GM12878 (cell line): ENCODE results near the gene TMCC2. TPM values are rescaled to one million over a fixed set of nuclear protein-coding genes. Genes with fewer than 3 reads are reported as not detected.

Source experiments
- ATAC-seq: fragments of 200-7000 bp; cut with Tn5 transposase; 3 replicates; pipeline ENCODE4 v1.9.1; 2020; ENCODE audit warnings: mild to moderate bottlenecking, moderate library complexity
- BruUV-seq: library from RNA; stranded (reverse); fragments of 400-500 nt; replicated peaks from 2 replicates; lab custom pipeline; 2021; lab: Mats Ljungman, UMichigan
- CTCF ChIA-PET: fragments of 300-600 bp; sonication (Branson Sonifier 250); formaldehyde crosslinking; extraction: SDS; loops from one replicate; lab custom pipeline; 2021; ENCODE audit warnings: inconsistent platforms; lab: Yijun Ruan, JAX
- POLR2A ChIA-PET: fragments of 350-600 bp; formaldehyde crosslinking; extraction: SDS; loops from one replicate; lab custom pipeline; 2021; ENCODE audit warnings: inconsistent platforms; lab: Charles Lee
- RAD21 ChIA-PET: fragments of 300-600 bp; sonication (Branson Sonifier 250); formaldehyde crosslinking; loops from one replicate; lab custom pipeline; 2023; ENCODE audit warnings: antibody characterized with exemption; ENCODE audit not compliant: unreplicated experiment; lab: Charles Lee
- SMC1A ChIA-PET: fragments of 300-600 bp; sonication (Branson Sonifier 250); formaldehyde crosslinking; loops from one replicate; lab custom pipeline; 2023; ENCODE audit not compliant: unreplicated experiment, uncharacterized antibody; lab: Charles Lee
- DNase-seq: peaks from one replicate; pipeline ENCODE4 v3.0.0-alpha.2; 2011; ENCODE audit warnings: low read depth, low spot score
- FAIRE-seq: peaks from 3 replicates; lab custom pipeline; 2011; peaks lifted over from hg19 to GRCh38; lab: Jason Lieb, UNC
- H2AFZ ChIP-seq: 2 replicates; pipeline ENCODE4 v1.6.0; 2011; ENCODE audit warnings: low read depth, low read length, control low read depth; ENCODE audit not compliant: control insufficient read depth
- H3K27ac ChIP-seq: 2 replicates; pipeline ENCODE4 v1.5.1; 2011; ENCODE audit warnings: control low read depth; ENCODE audit not compliant: control insufficient read depth, insufficient read depth
- H3K27me3 ChIP-seq, 2 experiments: replicated peaks in 1 of 2; 2 replicates each; pipeline versions ENCODE4 v1.6.0 to v1.6.1; 2011; ENCODE audit warnings: low read length in 1 of 2; ENCODE audit not compliant: control insufficient read depth in 2 of 2, insufficient read depth in 2 of 2
- H3K36me3 ChIP-seq, 2 experiments: 2 replicates each; pipeline ENCODE4 v1.5.1; 2011; ENCODE audit warnings: low read length in 1 of 2; ENCODE audit not compliant: control insufficient read depth in 2 of 2, insufficient read depth in 2 of 2
- H3K4me1 ChIP-seq: 2 replicates; pipeline ENCODE4 v1.6.1; 2011; ENCODE audit warnings: mild to moderate bottlenecking, low read length, moderate library complexity, mixed read lengths; ENCODE audit not compliant: control insufficient read depth, insufficient read depth
- H3K4me2 ChIP-seq: 2 replicates; pipeline ENCODE4 v1.6.0; 2011; ENCODE audit warnings: control low read depth; ENCODE audit not compliant: control insufficient read depth, insufficient read depth
- H3K4me3 ChIP-seq: fragments of 200-600 bp; sonication (generic); 2 replicates; pipeline ENCODE4 v1.5.1; 2016
- H3K79me2 ChIP-seq: 2 replicates; pipeline ENCODE4 v1.6.0; 2011; ENCODE audit warnings: low read length; ENCODE audit not compliant: control insufficient read depth, insufficient read depth
- H3K9ac ChIP-seq: 2 replicates; pipeline ENCODE4 v1.8.0; 2011; ENCODE audit warnings: low read length, control low read depth, mixed read lengths; ENCODE audit not compliant: control insufficient read depth, insufficient read depth
- H3K9me3 ChIP-seq: replicated peaks from 3 replicates; pipeline ENCODE4 v1.5.1; 2011; ENCODE audit warnings: mild to moderate bottlenecking, low read length; ENCODE audit not compliant: control insufficient read depth, insufficient read depth
- H4K20me1 ChIP-seq: 2 replicates; pipeline ENCODE4 v1.6.0; 2011; ENCODE audit not compliant: control insufficient read depth, insufficient read depth
- BACH1 ChIP-seq: fragments of 450-650 bp; IDR thresholded peaks from 2 replicates; pipeline ENCODE4 v1.6.1; 2017; ENCODE audit warnings: mild to moderate bottlenecking, borderline replicate concordance
- CUX1 ChIP-seq: IDR thresholded peaks from 2 replicates; pipeline ENCODE4 v1.6.1; 2012; ENCODE audit warnings: improper control_type of control experiment, low read depth, low read length; ENCODE audit not compliant: insufficient replicate concordance
- IRF4 ChIP-seq: IDR thresholded peaks from 2 replicates; pipeline ENCODE4 v1.6.1; 2011; ENCODE audit warnings: low read depth, low read length
- IRF5 ChIP-seq: fragments of 450-650 bp; IDR thresholded peaks from 2 replicates; pipeline ENCODE4 v1.6.1; 2017; ENCODE audit warnings: borderline replicate concordance
- NBN ChIP-seq: fragments of 450-650 bp; IDR thresholded peaks from 2 replicates; pipeline ENCODE4 v1.6.1; 2016
- NKRF ChIP-seq: fragments of 450-650 bp; conservative IDR thresholded peaks from 2 replicates; pipeline ENCODE4 v1.6.1; 2017; ENCODE audit warnings: mild to moderate bottlenecking, moderate library complexity
- RAD21 ChIP-seq: IDR thresholded peaks from 2 replicates; pipeline ENCODE4 v1.6.1; 2011; ENCODE audit warnings: mild to moderate bottlenecking, low read depth, low read length, moderate library complexity; ENCODE audit not compliant: insufficient read depth
- RAD51 ChIP-seq: fragments of 450-650 bp; IDR thresholded peaks from 2 replicates; pipeline ENCODE4 v1.6.1; 2016; ENCODE audit warnings: moderate library complexity, mild to moderate bottlenecking, inconsistent platforms
- RB1 ChIP-seq: fragments of 450-650 bp; formaldehyde crosslinking; IDR thresholded peaks from 2 replicates; pipeline ENCODE4 v1.6.1; 2017; ENCODE audit warnings: mild to moderate bottlenecking, borderline replicate concordance
- RBBP5 ChIP-seq: fragments of 200-600 bp; sonication (generic); conservative IDR thresholded peaks from 2 replicates; pipeline ENCODE4 v1.6.1; 2016
- STAT3 ChIP-seq: IDR thresholded peaks from 2 replicates; pipeline ENCODE4 v1.6.1; 2011; ENCODE audit warnings: low read depth, low read length, improper control_type of control experiment
- TBL1XR1 ChIP-seq: IDR thresholded peaks from 2 replicates; pipeline ENCODE4 v1.6.1; 2012; ENCODE audit warnings: low read depth, low read length, improper control_type of control experiment
- WGBS: methylation state at CpG from one replicate; pipeline ENCODE4 v1.1.6; 2016; ENCODE audit warnings: low lambda C conversion rate; ENCODE audit not compliant: insufficient replicate concordance, insufficient coverage; ENCODE audit errors: missing lambda C conversion rate; 5-methylcytosine and 5-hydroxymethylcytosine counted together
- in situ Hi-C: fragments of 300-500 bp; cut with MboI; formaldehyde crosslinking; loops from 9 replicates; pipeline ENCODE4 v1.14.3; 2018; ENCODE audit warnings: mixed read lengths
- intact Hi-C: fragments of 100-400 bp; cut with micrococcal nuclease; formaldehyde crosslinking; loops from one replicate; pipeline ENCODE4 v1.14.2; 2022; ENCODE audit not compliant: unreplicated experiment
- polyA plus RNA-seq, 11 experiments: library from polyadenylated mRNA; depleted of rRNA in 4 of 11; unstranded in 6 of 11; stranded (reverse) in 5 of 11; fragments of >200 nt; fragmentation: Nextera tagmentation in 4 of 11; fragmentation: Illumina TruSeq in 1 of 11; extraction: Ambion mirVana in 4 of 11; extraction: Trizol in 1 of 11; gene quantifications; 1 replicate in 1 of 11; 2 replicates in 10 of 11; pipeline versions ENCODE4 v1.2.1 to v1.2.3, GENCODE V29; 2011 to 2016; ENCODE audit warnings: inconsistent platforms in 2 of 11, missing spikeins in 2 of 11, low read depth in 1 of 11
- total RNA-seq, 4 experiments: library from RNA; depleted of rRNA in 3 of 4; stranded (reverse); fragments of >200 nt in 3 of 4; fragmentation: Illumina TruSeq in 1 of 4; extraction: Trizol in 1 of 4; gene quantifications; 2 replicates each; pipeline versions ENCODE4 v1.2.1 to v1.2.3, GENCODE V29; 2013 to 2021

The TMCC2 gene
- total and polyA plus RNA-seq, 10 of the 15 experiments (the other 5 are each of a cell fraction or from before 2014, with no cell fraction given), result 0.06 to 2.3 (median 0.76) TPM

GRCh38 chr1:205266611-205267305 is 39.0 kb downstream of the TMCC2 start:
- no peak for FAIRE-seq
- no peak for ATAC-seq
- POLR2A ChIA-PET, result interaction anchor here (1.0 to 1.2 kb wide), 2 partner anchors 73 to 174 kb away, joined by 4 to 5 read pairs; no protein-coding TSS in a partner anchor
- TF ChIP-seq NKRF (no peak), STAT3 (no peak), CUX1 (no peak), BACH1 (no peak), IRF5 (no peak), RAD21 (no peak), RB1 (no peak), NBN (no peak), RBBP5 (no peak), RAD51 (no peak), IRF4 (no peak), TBL1XR1 (no peak)
- TF ChIP-seq, all 136 proteins: peak for 0
- H4K20me1 ChIP-seq, result no peaks in the 10 kb centered on the region; the same call in 1 of the 2 replicates
- no peaks in the 10 kb centered on the region for H3K79me2 ChIP-seq
- WGBS, result 58% methylated on average over 10 of the region's 10 CpGs
- intact Hi-C loops, result no loop called here
- DNase-seq, result no peak
- H3K9me3 ChIP-seq, result no peaks in the 10 kb centered on the region
- no peaks in the 10 kb centered on the region; a peak in 2 of 4 replicates for H3K27me3 ChIP-seq
- ChIA-PET RAD21 (interaction anchor here (1.0 kb wide), 2 partner anchors 10 to 37 kb away, joined by 4 read pairs; no protein-coding TSS in a partner anchor), SMC1A (interaction anchor here (2.2 to 25.9 kb wide), 2 partner anchors 11 to 54 kb away, joined by 10 to 1445 read pairs; partner anchors contain the start of gene NUAK2), CTCF (interaction anchor here (3.3 to 42.1 kb wide), 2 partner anchors 11 to 44 kb away, joined by 16 to 2333 read pairs; partner anchors contain the start of gene NUAK2)
- H3K27ac ChIP-seq, result no peak overlapping the region
- no peak overlapping the region for H3K4me3 ChIP-seq
- no peaks in the 10 kb centered on the region for H3K4me1 ChIP-seq
- no peak overlapping the region for H2AFZ ChIP-seq
- H3K36me3 ChIP-seq, result no peaks in the 10 kb centered on the region
- in situ Hi-C loops, result no loop called here
- H3K4me2 ChIP-seq, result no peak overlapping the region
- H3K9ac ChIP-seq, result no peak overlapping the region
- no TSS peak for BruUV-seq
